Measurements from ENCODE around the gene MRPL12. TPM values are rescaled to one million over a fixed set of nuclear protein-coding genes. Genes with fewer than 3 reads are reported as not detected.

MRPL12 gene
- total RNA-seq, 4 donors from 2014 or later = 24.5 to 47.9 (median 39.2) TPM

DNA sequence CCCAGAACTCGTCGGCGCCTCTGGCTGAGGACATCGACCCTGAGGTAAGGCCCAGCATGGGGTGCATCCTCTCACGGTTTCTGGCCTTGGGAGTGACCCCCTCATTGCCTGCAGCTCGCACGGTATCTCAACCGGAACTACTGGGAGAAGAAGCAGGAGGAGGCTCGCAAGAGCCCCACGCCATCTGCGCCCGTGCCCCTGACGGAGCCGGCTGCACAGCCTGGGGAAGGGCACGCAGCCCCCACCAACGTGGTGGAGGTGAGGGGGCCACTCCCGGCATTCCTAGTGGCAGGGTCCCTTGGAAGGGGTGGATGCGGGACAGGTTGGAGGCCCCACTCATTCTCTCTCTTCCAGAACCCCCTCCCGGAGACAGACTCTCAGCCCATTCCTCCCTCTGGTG, 8.4 kb upstream of the MRPL12 start:
- 93% methylated on average over 17 of the region's 19 CpGs for WGBS
- Histone ChIP-seq H3K27ac (replicated peaks in 1 of 4) (no peak overlapping the region), H3K4me3 (no peak overlapping the region), H3K36me3 (peaks cover 75 to 100% (median 99%) of the 10 kb centered on the region in 4 donors), H3K4me1 (peaks cover 0 to 8% (median 0%) of the 10 kb centered on the region in 4 donors), H3K9me3 (no peaks in the 10 kb centered on the region), H3K27me3 (no peaks in the 10 kb centered on the region)
- DNase-seq (ENCODE audit: extremely low spot score) = no peak
- intact Hi-C loops (cut with DNase I) = no loop called here
- TF ChIP-seq EP300 (IDR thresholded peaks at IDR 0.05) (no peak), POLR2A (IDR thresholded peaks at IDR 0.05; ENCODE audit: low read depth) (no peak), POLR2AphosphoS5 (IDR thresholded peaks at IDR 0.05) (no peak)
- TF ChIP-seq, protein P1, sequence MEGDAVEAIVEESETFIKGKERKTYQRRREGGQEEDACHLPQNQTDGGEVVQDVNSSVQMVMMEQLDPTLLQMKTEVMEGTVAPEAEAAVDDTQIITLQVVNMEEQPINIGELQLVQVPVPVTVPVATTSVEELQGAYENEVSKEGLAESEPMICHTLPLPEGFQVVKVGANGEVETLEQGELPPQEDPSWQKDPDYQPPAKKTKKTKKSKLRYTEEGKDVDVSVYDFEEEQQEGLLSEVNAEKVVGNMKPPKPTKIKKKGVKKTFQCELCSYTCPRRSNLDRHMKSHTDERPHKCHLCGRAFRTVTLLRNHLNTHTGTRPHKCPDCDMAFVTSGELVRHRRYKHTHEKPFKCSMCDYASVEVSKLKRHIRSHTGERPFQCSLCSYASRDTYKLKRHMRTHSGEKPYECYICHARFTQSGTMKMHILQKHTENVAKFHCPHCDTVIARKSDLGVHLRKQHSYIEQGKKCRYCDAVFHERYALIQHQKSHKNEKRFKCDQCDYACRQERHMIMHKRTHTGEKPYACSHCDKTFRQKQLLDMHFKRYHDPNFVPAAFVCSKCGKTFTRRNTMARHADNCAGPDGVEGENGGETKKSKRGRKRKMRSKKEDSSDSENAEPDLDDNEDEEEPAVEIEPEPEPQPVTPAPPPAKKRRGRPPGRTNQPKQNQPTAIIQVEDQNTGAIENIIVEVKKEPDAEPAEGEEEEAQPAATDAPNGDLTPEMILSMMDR (IDR thresholded peaks at IDR 0.05) = no peak

DNA sequence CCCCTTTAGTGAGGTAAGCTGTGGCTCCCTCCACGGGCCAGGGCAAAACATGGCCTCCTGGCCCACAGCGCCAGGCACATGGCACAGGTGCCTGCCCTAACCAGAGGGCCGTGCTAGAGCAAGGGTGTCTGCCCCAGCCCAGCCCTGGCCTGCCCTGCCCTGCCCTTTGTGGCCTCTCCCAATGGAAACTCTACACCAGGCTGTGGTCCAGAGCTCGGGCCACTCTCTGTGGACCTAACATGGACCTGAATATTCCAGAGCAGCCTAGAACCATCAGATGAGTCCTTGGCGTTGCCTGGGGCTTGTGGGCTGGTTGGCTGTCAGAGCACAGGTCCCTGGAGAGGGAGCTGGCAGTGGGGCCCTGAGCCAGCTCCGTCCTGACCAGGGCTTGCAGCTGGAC, 8.0 kb upstream of the MRPL12 start:
- no peaks in the 10 kb centered on the region for H3K9me3 ChIP-seq
- H3K27ac ChIP-seq (replicated peaks in 1 of 4) = no peak overlapping the region
- no peak for DNase-seq (ENCODE audit: extremely low spot score)
- no peaks in the 10 kb centered on the region for H3K27me3 ChIP-seq
- WGBS = 87% methylated on average over 3 of the region's 6 CpGs
- peaks cover 0 to 8% (median under 1%) of the 10 kb centered on the region in 4 donors for H3K4me1 ChIP-seq
- no peak overlapping the region for H3K4me3 ChIP-seq
- intact Hi-C loops (cut with DNase I) = no loop called here
- H3K36me3 ChIP-seq = peaks cover 75 to 100% (median 98%) of the 10 kb centered on the region in 4 donors
- TF ChIP-seq POLR2AphosphoS5 (IDR thresholded peaks at IDR 0.05) (no peak), POLR2A (IDR thresholded peaks at IDR 0.05; ENCODE audit: low read depth) (no peak), EP300 (IDR thresholded peaks at IDR 0.05) (no peak)
- TF ChIP-seq, protein P1 (IDR thresholded peaks at IDR 0.05) = no peak

DNA sequence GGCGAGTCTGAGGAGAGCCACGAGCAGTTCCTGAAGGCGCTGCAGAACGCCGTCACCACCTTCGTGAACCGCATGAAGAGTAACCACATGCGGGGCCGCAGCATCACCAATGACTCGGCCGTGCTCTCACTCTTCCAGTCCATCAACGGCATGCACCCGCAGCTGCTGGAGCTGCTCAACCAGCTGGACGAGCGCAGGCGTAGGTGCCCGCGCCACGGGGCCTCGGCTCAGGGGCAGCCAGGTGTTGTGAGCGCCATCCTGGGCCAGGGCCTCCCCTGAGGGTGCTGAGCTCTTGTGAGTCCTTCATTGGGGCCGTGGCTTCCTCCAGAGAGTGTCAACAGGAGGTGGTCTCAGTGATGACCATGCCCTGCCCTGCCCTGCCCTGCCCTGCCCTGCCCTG, 7.4 kb upstream of the MRPL12 start:
- H3K36me3 ChIP-seq = peaks cover 73 to 100% (median 98%) of the 10 kb centered on the region in 4 donors
- no CpG with 5 or more reads among the region's 22 CpGs for WGBS
- H3K27ac ChIP-seq (replicated peaks in 1 of 4) = no peak overlapping the region
- no peak overlapping the region for H3K4me3 ChIP-seq
- H3K27me3 ChIP-seq = no peaks in the 10 kb centered on the region
- no peak for TF ChIP-seq POLR2AphosphoS5 (IDR thresholded peaks at IDR 0.05)
- no peak for TF ChIP-seq POLR2A (IDR thresholded peaks at IDR 0.05; ENCODE audit: low read depth)
- TF ChIP-seq EP300 (IDR thresholded peaks at IDR 0.05) = no peak
- H3K9me3 ChIP-seq = no peaks in the 10 kb centered on the region
- intact Hi-C loops (cut with DNase I) = no loop called here
- H3K4me1 ChIP-seq = peaks cover 4 to 12% (median 6%) of the 10 kb centered on the region in 4 donors
- DNase-seq (ENCODE audit: extremely low spot score) = no peak

DNA sequence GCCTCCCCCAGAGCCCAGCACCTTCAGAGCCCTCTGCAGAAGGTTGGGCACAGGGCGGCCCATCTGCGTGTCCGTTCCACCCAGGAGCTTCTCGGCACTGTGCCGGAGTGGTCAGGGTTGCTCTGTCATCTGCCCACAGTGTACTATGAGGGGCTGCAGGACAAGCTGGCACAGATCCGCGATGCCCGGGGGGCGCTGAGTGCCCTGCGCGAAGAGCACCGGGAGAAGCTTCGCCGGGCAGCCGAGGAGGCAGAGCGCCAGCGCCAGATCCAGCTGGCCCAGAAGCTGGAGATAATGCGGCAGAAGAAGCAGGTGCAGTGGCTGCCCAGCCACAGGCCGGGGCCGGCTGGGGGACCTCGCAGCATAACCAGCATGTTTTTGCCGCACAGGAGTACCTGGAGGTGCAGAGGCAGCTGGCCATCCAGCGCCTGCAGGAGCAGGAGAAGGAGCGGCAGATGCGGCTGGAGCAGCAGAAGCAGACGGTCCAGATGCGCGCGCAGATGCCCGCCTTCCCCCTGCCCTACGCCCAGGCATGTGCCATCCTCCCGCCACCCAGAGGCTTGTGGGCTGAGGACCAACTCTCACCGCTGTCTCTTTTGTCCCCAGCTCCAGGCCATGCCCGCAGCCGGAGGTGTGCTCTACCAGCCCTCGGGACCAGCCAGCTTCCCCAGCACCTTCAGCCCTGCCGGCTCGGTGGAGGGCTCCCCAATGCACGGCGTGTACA, 6.8 kb upstream of the MRPL12 start:
- 96% methylated on average over 23 of the region's 40 CpGs for WGBS
- TF ChIP-seq POLR2A (IDR thresholded peaks at IDR 0.05; ENCODE audit: low read depth) (no peak), POLR2AphosphoS5 (IDR thresholded peaks at IDR 0.05) (no peak), EP300 (IDR thresholded peaks at IDR 0.05) (no peak)
- TF ChIP-seq, protein P1 (IDR thresholded peaks at IDR 0.05) = no peak
- Histone ChIP-seq H3K36me3 (peaks cover 71 to 100% (median 98%) of the 10 kb centered on the region in 4 donors), H3K4me1 (peaks cover 10 to 18% (median 12%) of the 10 kb centered on the region in 4 donors), H3K4me3 (no peak overlapping the region), H3K27ac (replicated peaks in 1 of 4) (no peak overlapping the region), H3K9me3 (no peaks in the 10 kb centered on the region), H3K27me3 (no peaks in the 10 kb centered on the region)
- intact Hi-C loops (cut with DNase I) = no loop called here
- DNase-seq (ENCODE audit: extremely low spot score) = no peak

DNA sequence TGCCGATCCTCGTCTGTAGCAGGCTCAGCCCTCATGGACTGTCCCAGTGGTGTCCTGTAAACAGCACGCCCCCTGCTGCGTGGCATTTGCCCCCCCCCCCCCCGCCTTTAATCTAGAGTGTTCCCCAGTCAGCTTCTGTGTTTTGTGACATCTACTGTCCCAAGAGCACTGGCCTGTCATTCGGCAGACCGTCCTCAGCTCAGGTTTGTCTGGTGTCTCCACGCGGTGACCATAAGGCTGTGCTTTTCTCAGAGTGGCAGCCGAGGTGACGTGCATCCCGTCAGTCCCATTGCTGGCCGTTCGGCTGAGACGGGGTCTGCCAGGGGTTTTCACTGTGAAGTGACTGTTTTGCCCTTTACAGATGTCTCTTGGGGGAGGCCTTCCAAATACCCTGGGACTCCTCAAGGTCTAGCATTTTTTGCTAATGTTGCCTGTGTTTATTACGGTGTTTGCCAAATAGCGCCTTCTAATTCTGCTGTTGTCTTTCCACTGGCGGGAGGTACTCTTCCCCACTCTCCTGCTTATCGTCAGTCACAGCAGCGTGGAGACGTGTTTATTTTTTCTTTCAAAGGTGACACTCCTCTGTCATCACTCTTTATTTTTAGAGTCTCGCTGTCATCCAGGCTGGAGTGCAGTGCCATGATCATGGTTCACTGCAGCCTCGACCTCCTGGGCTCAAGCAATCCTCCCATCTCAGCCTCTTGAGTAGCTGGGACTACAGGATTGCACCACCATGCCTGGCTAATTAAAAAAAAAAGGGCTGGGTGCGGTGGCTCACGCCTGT, 5.7 kb upstream of the MRPL12 start:
- Histone ChIP-seq H3K9me3 (no peaks in the 10 kb centered on the region), H3K4me1 (peaks cover 21 to 29% (median 22%) of the 10 kb centered on the region in 4 donors), H3K27ac (replicated peaks in 1 of 4) (no peak overlapping the region), H3K4me3 (no peak overlapping the region), H3K36me3 (peaks cover 64 to 95% (median 93%) of the 10 kb centered on the region in 4 donors), H3K27me3 (no peaks in the 10 kb centered on the region)
- WGBS = 84% methylated on average over 22 of the region's 25 CpGs
- DNase-seq (ENCODE audit: extremely low spot score) = no peak
- TF ChIP-seq EP300 (IDR thresholded peaks at IDR 0.05) (no peak), POLR2AphosphoS5 (IDR thresholded peaks at IDR 0.05) (no peak), POLR2A (IDR thresholded peaks at IDR 0.05; ENCODE audit: low read depth) (no peak)
- TF ChIP-seq, protein P1 (IDR thresholded peaks at IDR 0.05) = no peak
- intact Hi-C loops (cut with DNase I) = no loop called here
